Astrocyte of the spinal cord (primary cell): ENCODE measurements around the gene REV3L.

ENCODE experiments used
- DNase-seq: peaks from one replicate; pipeline ENCODE4 v3.0.0; 2011; ENCODE audit warnings: low read depth, low spot score
- H3K4me3 ChIP-seq: 2 replicates; pipeline ENCODE4 v1.5.1; 2011; ENCODE audit warnings: low read depth, mild to moderate bottlenecking, low read length, moderate library complexity
- CTCF ChIP-seq: IDR thresholded peaks from 2 replicates; pipeline ENCODE4 v1.5.1; 2012; ENCODE audit warnings: low read depth, mild to moderate bottlenecking, low read length, inconsistent platforms
- in situ Hi-C: cut with HindIII; loops from 2 replicates; pipeline ENCODE4 v1.10.0; 2017; ENCODE audit warnings: low sequenced_read_pairs

The REV3L gene

GRCh38 chr6:111357705-111358104 lies 125.3 kb downstream of the REV3L start:
- in situ Hi-C loops, result no loop called here
- DNase-seq, result no peak
- no peak overlapping the region for H3K4me3 ChIP-seq
- no peak for TF ChIP-seq CTCF

GRCh38 chr6:111356551-111356950 lies 126.5 kb downstream of the REV3L start:
- no peak for DNase-seq
- in situ Hi-C loops, result no loop called here
- H3K4me3 ChIP-seq, result no peak overlapping the region
- no peak for TF ChIP-seq CTCF

GRCh38 chr6:111354758-111355555 lies 128.1 kb downstream of the REV3L start:
- no peak for TF ChIP-seq CTCF
- H3K4me3 ChIP-seq, result no peak overlapping the region
- in situ Hi-C loops, result no loop called here
- no peak for DNase-seq

GRCh38 chr6:111353912-111354462 lies 129.0 kb downstream of the REV3L start:
- no peak for DNase-seq
- H3K4me3 ChIP-seq, result no peak overlapping the region
- no peak for TF ChIP-seq CTCF
- in situ Hi-C loops, result no loop called here

GRCh38 chr6:111347589-111347988 lies 135.4 kb downstream of the REV3L start:
- in situ Hi-C loops, result no loop called here

GRCh38 chr6:111342913-111343312 lies 140.1 kb downstream of the REV3L start:
- in situ Hi-C loops, result no loop called here
- TF ChIP-seq CTCF, result no peak

More at GRCh38 chr6:111347589-111347988, 135.4 kb downstream of the REV3L start:
- H3K4me3 ChIP-seq, result no peak overlapping the region
- no peak for DNase-seq
- no peak for TF ChIP-seq CTCF

More at GRCh38 chr6:111342913-111343312, 140.1 kb downstream of the REV3L start:
- no peak overlapping the region for H3K4me3 ChIP-seq
- DNase-seq, result no peak
